Limb (tissue), 2 donors: Measurements from ENCODE around the gene CPA2.
A peak's percentile ranks its signal among the peaks of the same experiment; 100 is the strongest.

Experiments used
- DNase-seq, 2 donors: peaks; one replicate each; pipeline ENCODE4 v3.0.0-alpha.2; 2016; ENCODE audit errors: extremely low spot score in 2 of 2

Gene CPA2

GRCh38 chr7:130279286-130279685, 12.6 kb downstream of the CPA2 start:
- DNase-seq: peak in 1 of 2 donors; percentile 29

GRCh38 chr7:130279906-130280305, 13.2 kb downstream of the CPA2 start:
- peak in 1 of 2 donors; percentile 2 for DNase-seq

GRCh38 chr7:130281260-130281659, 14.6 kb downstream of the CPA2 start:
- DNase-seq: peak; percentile 43 to 84

GRCh38 chr7:130286881-130287280, 20.2 kb downstream of the CPA2 start:
- no peak for DNase-seq

GRCh38 chr7:130288168-130288567, 21.5 kb downstream of the CPA2 start:
- no peak for DNase-seq

- no peak for DNase-seq
Observed at GRCh38 chr7:130288829-130289228, 22.2 kb downstream of the CPA2 start.

DNA sequence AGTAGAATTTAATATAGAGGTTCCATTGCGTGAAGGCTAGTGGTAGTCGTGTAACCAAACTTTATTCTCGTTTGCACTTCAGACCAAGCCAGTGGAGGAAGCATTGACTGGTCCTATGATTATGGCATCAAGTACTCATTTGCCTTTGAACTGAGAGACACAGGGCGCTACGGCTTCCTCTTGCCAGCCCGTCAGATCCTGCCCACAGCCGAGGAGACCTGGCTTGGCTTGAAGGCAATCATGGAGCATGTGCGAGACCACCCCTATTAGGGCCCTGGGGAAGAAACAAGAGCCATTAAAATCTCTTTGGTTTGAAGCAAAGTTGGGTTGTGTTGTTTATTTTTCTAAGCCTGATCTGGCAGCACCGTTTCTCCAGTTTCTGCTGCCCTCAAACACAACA, 22.8 kb downstream of the CPA2 start:
- no peak for DNase-seq

GRCh38 chr7:130290745-130291144, 24.1 kb downstream of the CPA2 start:
- no peak for DNase-seq

DNA sequence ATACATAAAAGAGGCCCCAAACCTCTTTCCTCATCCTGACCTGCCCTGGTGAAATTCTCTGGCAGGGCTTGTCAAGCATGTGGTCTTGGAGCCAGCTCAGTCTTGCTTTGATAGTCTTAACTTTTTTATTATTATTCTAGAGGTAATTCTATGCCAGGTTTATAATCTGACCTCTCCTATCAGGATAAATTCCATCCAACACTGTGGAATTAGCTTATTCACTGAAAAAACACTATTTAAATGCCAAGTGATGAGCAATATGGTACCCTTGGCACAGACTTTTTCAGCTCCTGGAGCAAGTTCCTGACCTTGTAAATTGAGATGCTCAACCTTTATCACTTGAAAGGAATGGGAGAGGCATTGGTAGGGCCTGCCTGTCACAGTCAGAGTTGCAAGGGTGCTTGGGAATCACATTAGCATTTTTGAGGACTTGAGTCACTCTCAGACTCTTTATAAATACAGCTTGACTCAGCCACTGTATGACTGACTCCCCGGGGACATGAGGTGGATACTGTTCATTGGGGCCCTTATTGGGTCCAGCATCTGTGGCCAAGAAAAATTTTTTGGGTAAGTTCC, 26.1 kb downstream of the CPA2 start, which contains the start of gene CPA4:
Gene CPA4 (plus strand): TSS at position 480 of the 576 bp plus-strand sequence. CDS start 20 bp downstream, at position 500.
- no peak for DNase-seq

- no peak for DNase-seq
Observed at GRCh38 chr7:130293521-130293920, 26.9 kb downstream of the CPA2 start.

DNA sequence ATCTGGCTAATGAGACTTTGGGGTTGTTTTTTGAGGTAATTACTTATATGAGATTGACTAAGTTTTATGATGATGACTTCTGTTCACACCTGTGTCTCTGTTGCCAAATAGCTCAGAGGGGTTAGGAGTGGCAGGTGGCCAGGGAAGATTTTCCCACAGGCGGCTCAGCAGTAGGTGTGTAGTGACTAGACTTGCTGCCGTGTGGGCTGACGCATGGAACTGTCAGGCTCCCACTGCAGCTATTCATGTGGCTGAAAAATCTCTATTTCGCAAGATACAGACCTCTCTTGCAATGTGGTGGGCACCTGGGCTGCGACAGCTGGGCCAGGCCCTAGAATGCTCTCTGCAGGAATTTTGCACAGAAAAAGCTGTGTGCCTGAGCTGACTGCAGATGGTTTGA, 27.7 kb downstream of the CPA2 start:
- DNase-seq: no peak

DNA sequence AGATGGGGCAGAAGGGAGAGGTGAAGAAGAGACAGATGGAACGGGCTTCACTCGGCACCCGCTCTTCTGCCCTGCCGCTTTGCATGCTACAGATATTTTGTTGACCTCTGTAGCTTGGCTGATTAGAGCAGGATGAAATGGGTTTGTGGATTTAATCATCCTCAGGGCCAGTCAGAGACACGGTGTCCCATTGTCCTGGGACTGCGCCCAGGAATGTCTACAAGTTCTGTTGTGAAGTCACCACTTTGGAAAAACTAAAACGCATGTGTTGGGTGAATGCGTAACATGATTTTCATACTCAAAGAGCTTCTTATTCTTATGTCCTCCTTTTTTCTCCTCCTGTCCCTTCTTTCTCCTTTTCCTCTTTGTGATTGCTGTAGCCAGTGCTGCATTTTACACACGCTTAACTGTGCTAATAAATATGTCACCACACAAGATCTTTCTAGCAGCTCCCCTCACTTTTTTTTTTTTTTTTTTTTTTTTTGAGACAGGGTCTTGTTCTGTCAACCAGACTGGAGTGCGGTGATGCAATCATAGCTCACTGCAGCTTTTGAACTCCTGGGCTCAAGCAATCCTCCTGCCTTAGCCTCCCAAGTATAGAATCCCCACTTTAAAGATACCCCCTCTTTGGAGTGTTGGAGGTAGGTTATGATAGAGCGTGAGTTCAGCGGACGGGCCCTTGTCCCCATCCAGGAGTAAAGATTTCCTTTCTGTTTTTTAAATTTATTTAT, 29.7 kb downstream of the CPA2 start:
- no peak for DNase-seq

GRCh38 chr7:130297628-130298543, 31.2 kb downstream of the CPA2 start:
- peak; percentile 67 to 86 for DNase-seq

GRCh38 chr7:130298544-130299326, 32.1 kb downstream of the CPA2 start:
- no peak for DNase-seq

DNA sequence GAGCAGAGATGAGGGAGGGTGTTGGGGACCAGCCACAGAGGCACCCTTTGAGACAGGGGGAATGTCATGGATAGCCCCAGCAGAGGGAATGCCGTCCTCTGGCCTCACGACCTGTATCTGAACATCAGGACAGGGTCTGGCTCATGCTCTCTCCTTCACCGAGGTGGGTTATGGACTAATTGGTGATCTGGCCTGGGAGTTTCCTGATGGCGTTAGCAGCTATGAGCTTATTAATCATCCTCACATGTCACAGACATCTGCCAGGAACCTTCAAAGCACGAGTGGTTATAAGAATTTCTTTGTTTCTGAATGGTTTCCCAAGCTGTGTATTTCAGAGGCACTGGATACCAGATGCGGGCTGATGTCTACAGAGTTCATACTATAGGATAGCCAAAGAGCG, 33.2 kb downstream of the CPA2 start:
- no peak for DNase-seq

DNA sequence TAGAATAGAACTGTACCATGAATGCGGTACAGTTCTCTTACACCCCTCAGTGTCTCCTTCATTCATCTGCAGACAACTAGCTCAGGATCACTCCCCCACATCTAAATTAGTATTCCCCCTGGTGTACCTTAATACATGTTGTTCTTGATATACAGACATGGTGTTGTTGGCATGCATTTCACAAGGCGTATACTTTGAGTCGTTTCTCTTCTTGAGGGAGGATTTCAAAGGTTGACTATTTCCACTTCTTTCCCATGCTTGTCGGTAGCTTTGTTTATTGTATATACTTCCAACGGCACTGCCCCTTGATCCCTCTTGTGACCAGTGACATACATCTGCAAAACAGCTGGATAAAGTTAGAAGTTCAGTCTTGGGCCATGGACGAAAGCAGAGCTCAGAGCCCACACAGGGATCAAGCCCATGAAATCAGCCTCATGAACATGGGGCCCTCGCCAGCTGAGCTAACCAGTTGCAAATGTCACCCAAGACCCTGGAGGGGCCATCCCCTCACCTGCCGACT, 34.9 kb downstream of the CPA2 start:
- DNase-seq: no peak

GRCh38 chr7:130302649-130303048, 36.0 kb downstream of the CPA2 start:
- no peak for DNase-seq

GRCh38 chr7:130303127-130303526, 36.5 kb downstream of the CPA2 start:
- no peak for DNase-seq

- no peak for DNase-seq
Observed at GRCh38 chr7:130303551-130303950, 36.9 kb downstream of the CPA2 start.

DNA sequence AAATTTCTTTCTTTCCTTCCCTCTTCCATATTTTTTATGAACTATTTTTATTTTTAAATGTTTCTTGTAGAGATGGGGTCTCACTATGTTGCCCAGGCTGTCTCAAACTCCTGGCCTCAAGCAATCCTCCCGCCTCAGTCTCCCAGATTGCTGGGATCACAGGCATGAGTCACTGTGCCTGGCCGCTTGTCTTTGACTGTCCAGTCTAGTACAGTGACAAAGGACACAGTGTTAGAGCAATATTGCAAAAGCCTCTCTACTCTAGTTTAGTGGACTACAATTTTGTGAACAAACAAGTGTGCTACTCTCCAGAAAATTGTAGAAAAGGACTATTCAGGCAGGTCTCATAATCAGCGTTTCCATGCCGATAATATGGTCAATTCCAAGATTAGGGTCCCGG, 37.3 kb downstream of the CPA2 start:
- no peak for DNase-seq

- no peak for DNase-seq
Observed at GRCh38 chr7:130304878-130305277, 38.2 kb downstream of the CPA2 start.
